ENCODE measurements around the gene FANCM. TPM values are rescaled to one million over a fixed set of nuclear protein-coding genes. Genes with fewer than 3 reads are reported as not detected.
"Not testable (repeated sequence)": the region's sequence is repeated elsewhere in the genome, so short reads cannot be mapped to it uniquely, and the experiment has no call there.

The FANCM gene
- total RNA-seq, 1 experiment from 2014 or later = 11.9 TPM

- peak overlapping the region; percentile 17 for H3K18ac ChIP-seq (ENCODE audit: insufficient read length, low read depth, low read length)
- no peak overlapping the region for H2AK5ac ChIP-seq (ENCODE audit: insufficient read length, low read length)
- H3K9ac ChIP-seq (ENCODE audit: extremely low read depth, insufficient read length, low read length) = no peak overlapping the region
- no peak overlapping the region for H4K5ac ChIP-seq (ENCODE audit: insufficient read length, low read depth, low read length)
- no peak for TF ChIP-seq CTCF (conservative IDR thresholded peaks at IDR 0.05)
- no peak overlapping the region for H3K56ac ChIP-seq (ENCODE audit: insufficient read length, low read depth, low read length)
- H2BK15ac ChIP-seq (ENCODE audit: low read depth, low read length) = no peak overlapping the region
- no peak overlapping the region for H3K23ac ChIP-seq (ENCODE audit: insufficient read length, low read depth, low read length)
- H3K4me1 Mint-ChIP-seq = peaks cover 8 to 15% of the 10 kb centered on the region in 2 experiments
- H4K20me1 ChIP-seq (ENCODE audit: control insufficient read depth, insufficient read depth, insufficient read length) = peaks cover 2% of the 10 kb centered on the region
- no peak for DNase-seq
- no peak overlapping the region for H3K4ac ChIP-seq (ENCODE audit: low read depth, low read length)
- H3K27ac ChIP-seq (ENCODE audit: insufficient read length, low read depth, low read length) = no peak overlapping the region
- H4K91ac ChIP-seq (ENCODE audit: insufficient read length, low read depth, low read length) = no peak overlapping the region
- no peak overlapping the region for H2AFZ ChIP-seq (ENCODE audit: low read length)
- H3K27me3 Mint-ChIP-seq (ENCODE audit: low read depth) = no peaks in the 10 kb centered on the region
- H3K4me1 ChIP-seq (ENCODE audit: insufficient read depth, low read length) = peaks cover 7% of the 10 kb centered on the region; the same call in 1 of the 2 replicates
- H3K79me1 ChIP-seq (ENCODE audit: insufficient read depth, low read depth, low read length, poor library complexity, severe bottlenecking) = no peaks in the 10 kb centered on the region
- H3K4me3 Mint-ChIP-seq = no peak overlapping the region; a peak in 1 of 5 replicates
- peak overlapping the region; percentile 20 to 57 (median 46); a peak in 5 of 7 replicates for H3K27ac Mint-ChIP-seq
- no peak overlapping the region for H2BK12ac ChIP-seq (ENCODE audit: insufficient read length, low read depth, low read length)
- no peaks in the 10 kb centered on the region for H3K79me2 ChIP-seq (ENCODE audit: insufficient read depth, low read length)
- no peaks in the 10 kb centered on the region for H3K9me3 Mint-ChIP-seq
- H3K4me2 ChIP-seq (ENCODE audit: insufficient read depth, insufficient read length, low read length) = no peak overlapping the region
- no peak overlapping the region for H3T11ph ChIP-seq (ENCODE audit: low read length)
- no peaks in the 10 kb centered on the region for H3K27me3 ChIP-seq (ENCODE audit: insufficient read depth, low read length)
- H3K23me2 ChIP-seq (ENCODE audit: insufficient read length, low read depth, low read length, poor library complexity, severe bottlenecking) = no peaks in the 10 kb centered on the region
- H3K9me3 ChIP-seq (ENCODE audit: control insufficient read depth, low read depth, low read length) = no peaks in the 10 kb centered on the region
- no peak overlapping the region for H2BK20ac ChIP-seq (ENCODE audit: low read depth, low read length, poor library complexity, severe bottlenecking)
- peaks cover 27 to 72% (median 57%) of the 10 kb centered on the region in 3 experiments for H3K36me3 Mint-ChIP-seq (ENCODE audit: insufficient read depth in 1 of 3, low read depth in 3 of 3)
- H2BK120ac ChIP-seq (ENCODE audit: low read depth, low read length, poor library complexity, severe bottlenecking) = no peak overlapping the region
- no peak overlapping the region for H2BK5ac ChIP-seq (ENCODE audit: insufficient read length, low read length)
- no peak overlapping the region for H4K8ac ChIP-seq (replicated peaks; ENCODE audit: insufficient read length, low read depth, low read length)
- no peak overlapping the region for H3K14ac ChIP-seq (ENCODE audit: insufficient read depth, low read length)
- no CpG with 5 or more reads among the region's 3 CpGs for WGBS (ENCODE audit: extremely low coverage, insufficient read length, low lambda C conversion rate)
Measured at GRCh38 chr14:45212231-45212630, 76.5 kb downstream of the FANCM start.

- H4K20me1 ChIP-seq (ENCODE audit: control insufficient read depth, insufficient read depth, insufficient read length); H3K9me3 Mint-ChIP-seq; H3K23me2 ChIP-seq (ENCODE audit: insufficient read length, low read depth, low read length, poor library complexity, severe bottlenecking); H3K9ac ChIP-seq (ENCODE audit: extremely low read depth, insufficient read length, low read length); H3K27me3 ChIP-seq (ENCODE audit: insufficient read depth, low read length); H2BK120ac ChIP-seq (ENCODE audit: low read depth, low read length, poor library complexity, severe bottlenecking); H3K4me3 Mint-ChIP-seq; H4K91ac ChIP-seq (ENCODE audit: insufficient read length, low read depth, low read length); H4K8ac ChIP-seq (replicated peaks; ENCODE audit: insufficient read length, low read depth, low read length); H3K4me2 ChIP-seq (ENCODE audit: insufficient read depth, insufficient read length, low read length); H3K9me3 ChIP-seq (ENCODE audit: control insufficient read depth, low read depth, low read length); H4K5ac ChIP-seq (ENCODE audit: insufficient read length, low read depth, low read length); H3K27me3 Mint-ChIP-seq (ENCODE audit: low read depth); H2BK12ac ChIP-seq (ENCODE audit: insufficient read length, low read depth, low read length); H3K18ac ChIP-seq (ENCODE audit: insufficient read length, low read depth, low read length); H3K14ac ChIP-seq (ENCODE audit: insufficient read depth, low read length); H2AK5ac ChIP-seq (ENCODE audit: insufficient read length, low read length); H3T11ph ChIP-seq (ENCODE audit: low read length); H3K56ac ChIP-seq (ENCODE audit: insufficient read length, low read depth, low read length); H3K23ac ChIP-seq (ENCODE audit: insufficient read length, low read depth, low read length); H2BK15ac ChIP-seq (ENCODE audit: low read depth, low read length); H3K4me1 ChIP-seq (ENCODE audit: insufficient read depth, low read length); H3K4ac ChIP-seq (ENCODE audit: low read depth, low read length); H2BK5ac ChIP-seq (ENCODE audit: insufficient read length, low read length); H3K27ac Mint-ChIP-seq; H3K79me2 ChIP-seq (ENCODE audit: insufficient read depth, low read length); H2BK20ac ChIP-seq (ENCODE audit: low read depth, low read length, poor library complexity, severe bottlenecking); H2AFZ ChIP-seq (ENCODE audit: low read length); H3K79me1 ChIP-seq (ENCODE audit: insufficient read depth, low read depth, low read length, poor library complexity, severe bottlenecking); DNase-seq; H3K27ac ChIP-seq (ENCODE audit: insufficient read length, low read depth, low read length): not testable (repeated sequence)
- WGBS (ENCODE audit: extremely low coverage, insufficient read length, low lambda C conversion rate) = no CpG with 5 or more reads among the region's 1 CpG
- H3K4me1 Mint-ChIP-seq = peaks cover 8 to 15% of the 10 kb centered on the region in 2 experiments
- peaks cover 31 to 77% (median 66%) of the 10 kb centered on the region in 3 experiments for H3K36me3 Mint-ChIP-seq (ENCODE audit: insufficient read depth in 1 of 3, low read depth in 3 of 3)
Measured at GRCh38 chr14:45213716-45214115, 78.0 kb downstream of the FANCM start.

Measured in H9 (cell line).